Stomach (tissue), 4 donors: ENCODE results near the gene DLG3.

ENCODE experiments used
- POLR2A ChIP-seq, 4 donors: fragments of 450-650 bp; IDR thresholded peaks; one replicate each; pipeline ENCODE4 v1.6.1; 2016; ENCODE audit warnings: antibody characterized with exemption in 4 of 4, control low read depth in 2 of 4, mild to moderate bottlenecking in 1 of 4, moderate library complexity in 1 of 4
- POLR2AphosphoS5 ChIP-seq, 3 donors: sonication (generic); formaldehyde crosslinking; IDR thresholded peaks; one replicate each; pipeline ENCODE4 v1.6.1; 2016; ENCODE audit warnings: antibody characterized with exemption in 3 of 3
- TF ChIP-seq, protein P1 (sequence below), 7 experiments: fragments of 450-650 bp in 4 of 7; fragments of 200-600 bp in 3 of 7; sonication (generic) in 3 of 7; IDR thresholded peaks; one replicate each; pipeline ENCODE4 v1.5.1; 2016 to 2019; ENCODE audit warnings: antibody characterized with exemption in 7 of 7, control low read depth in 2 of 7, mild to moderate bottlenecking in 1 of 7

DNA sequence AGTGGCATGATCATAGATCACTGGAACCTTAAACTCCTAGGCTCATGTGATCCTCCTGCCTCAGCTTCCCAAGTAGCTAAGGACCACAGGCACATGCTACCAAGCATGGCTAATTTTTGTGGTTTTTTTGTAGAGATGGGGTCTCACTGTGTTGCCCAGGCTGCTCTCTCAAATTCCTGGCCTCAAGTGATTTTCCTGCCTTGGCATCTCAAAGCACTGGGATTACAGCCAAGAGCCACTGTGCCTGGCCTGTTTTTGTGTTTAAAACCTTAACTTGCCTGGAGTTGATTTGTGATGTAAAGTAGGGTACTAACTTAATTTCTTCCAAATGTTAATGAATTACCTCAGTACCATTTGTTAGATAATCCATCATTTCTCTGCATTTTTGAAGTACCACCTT lies 22.3 kb downstream of the DLG3 start:
- TF ChIP-seq, protein P1, sequence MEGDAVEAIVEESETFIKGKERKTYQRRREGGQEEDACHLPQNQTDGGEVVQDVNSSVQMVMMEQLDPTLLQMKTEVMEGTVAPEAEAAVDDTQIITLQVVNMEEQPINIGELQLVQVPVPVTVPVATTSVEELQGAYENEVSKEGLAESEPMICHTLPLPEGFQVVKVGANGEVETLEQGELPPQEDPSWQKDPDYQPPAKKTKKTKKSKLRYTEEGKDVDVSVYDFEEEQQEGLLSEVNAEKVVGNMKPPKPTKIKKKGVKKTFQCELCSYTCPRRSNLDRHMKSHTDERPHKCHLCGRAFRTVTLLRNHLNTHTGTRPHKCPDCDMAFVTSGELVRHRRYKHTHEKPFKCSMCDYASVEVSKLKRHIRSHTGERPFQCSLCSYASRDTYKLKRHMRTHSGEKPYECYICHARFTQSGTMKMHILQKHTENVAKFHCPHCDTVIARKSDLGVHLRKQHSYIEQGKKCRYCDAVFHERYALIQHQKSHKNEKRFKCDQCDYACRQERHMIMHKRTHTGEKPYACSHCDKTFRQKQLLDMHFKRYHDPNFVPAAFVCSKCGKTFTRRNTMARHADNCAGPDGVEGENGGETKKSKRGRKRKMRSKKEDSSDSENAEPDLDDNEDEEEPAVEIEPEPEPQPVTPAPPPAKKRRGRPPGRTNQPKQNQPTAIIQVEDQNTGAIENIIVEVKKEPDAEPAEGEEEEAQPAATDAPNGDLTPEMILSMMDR (IDR thresholded peaks at IDR 0.05), result no peak
- TF ChIP-seq POLR2A (IDR thresholded peaks at IDR 0.05) (no peak), POLR2AphosphoS5 (IDR thresholded peaks at IDR 0.05) (no peak)
